ENCODE measurements around the gene RAB8B.

- TF ChIP-seq CTCF (conservative IDR thresholded peaks at IDR 0.05) = no peak
- TF ChIP-seq EZH2 (IDR thresholded peaks at IDR 0.05; ENCODE audit: low read depth) = no peak
Measured at GRCh38 chr15:63210151-63211091, 21.0 kb downstream of the RAB8B start.
